OCI-LY3 (cell line): ENCODE results near the gene ERBB2.

ENCODE experiments used
- H2AFZ ChIP-seq: fragments of 200-600, 300-600 bp; shearing (Covaris generic); 2 replicates; pipeline ENCODE4 v1.6.0; 2014; ENCODE audit warnings: antibody characterized with exemption, low read depth, low read length
- H3K27ac ChIP-seq: fragments of 200-600, 300-600 bp; sonication (generic); 2 replicates; pipeline ENCODE4 v1.5.1; 2014; ENCODE audit warnings: mild to moderate bottlenecking, low read length, moderate library complexity, mixed read lengths
- H3K27me3 ChIP-seq: fragments of 200-600, 300-600 bp; sonication (generic); 2 replicates; pipeline ENCODE4 v1.6.1; 2014; ENCODE audit warnings: low read depth, low read length, mixed read lengths
- H3K36me3 ChIP-seq: fragments of 200-600, 300-600 bp; sonication (generic); replicated peaks from 2 replicates; pipeline ENCODE3; 2014; ENCODE audit warnings: low read depth, low read length, mixed read lengths
- H3K4me1 ChIP-seq: fragments of 300-600, 200-600 bp; sonication (generic); 2 replicates; pipeline ENCODE4 v1.6.1; 2014; ENCODE audit warnings: low read length, mixed read lengths
- H3K4me2 ChIP-seq: fragments of 200-600, 300-600 bp; sonication (generic); 2 replicates; pipeline ENCODE4 v1.6.1; 2014; ENCODE audit warnings: low read length, mixed read lengths
- H3K4me3 ChIP-seq: fragments of 300-600, 200-600 bp; sonication (generic); 2 replicates; pipeline ENCODE4 v1.5.1; 2014; ENCODE audit warnings: antibody characterized with exemption, mild to moderate bottlenecking, low read length, moderate library complexity
- H3K79me2 ChIP-seq: fragments of 300-600, 200-600 bp; shearing (Covaris generic); 2 replicates; pipeline ENCODE4 v1.6.1; 2014; ENCODE audit warnings: mild to moderate bottlenecking, low read length, mixed read lengths
- H3K9ac ChIP-seq: fragments of 300-600, 200-600 bp; shearing (Covaris generic); 2 replicates; pipeline ENCODE4 v1.6.0; 2014; ENCODE audit warnings: mild to moderate bottlenecking, low read length, moderate library complexity
- H3K9me3 ChIP-seq: fragments of 200-600, 300-600 bp; shearing (Covaris generic); 2 replicates; pipeline ENCODE4 v1.6.1; 2014; ENCODE audit warnings: low read length, mixed read lengths; ENCODE audit not compliant: insufficient read depth
- H4K20me1 ChIP-seq: fragments of 200-600, 300-600 bp; sonication (generic); 2 replicates; pipeline ENCODE4 v1.6.1; 2016; ENCODE audit warnings: low read length, mixed read lengths; ENCODE audit not compliant: insufficient read depth
- CTCF ChIP-seq: fragments of 200-600, 300-600 bp; sonication (generic); IDR thresholded peaks from 2 replicates; pipeline ENCODE4 v1.5.1; 2014; ENCODE audit warnings: antibody characterized with exemption, low read length, low read depth
- EZH2phosphoT487 ChIP-seq: fragments of 200-600 bp; shearing (Covaris generic); IDR thresholded peaks from 2 replicates; pipeline ENCODE4 v1.6.1; 2018; ENCODE audit warnings: antibody characterized with exemption, mixed run types, low read depth

ERBB2 gene

DNA sequence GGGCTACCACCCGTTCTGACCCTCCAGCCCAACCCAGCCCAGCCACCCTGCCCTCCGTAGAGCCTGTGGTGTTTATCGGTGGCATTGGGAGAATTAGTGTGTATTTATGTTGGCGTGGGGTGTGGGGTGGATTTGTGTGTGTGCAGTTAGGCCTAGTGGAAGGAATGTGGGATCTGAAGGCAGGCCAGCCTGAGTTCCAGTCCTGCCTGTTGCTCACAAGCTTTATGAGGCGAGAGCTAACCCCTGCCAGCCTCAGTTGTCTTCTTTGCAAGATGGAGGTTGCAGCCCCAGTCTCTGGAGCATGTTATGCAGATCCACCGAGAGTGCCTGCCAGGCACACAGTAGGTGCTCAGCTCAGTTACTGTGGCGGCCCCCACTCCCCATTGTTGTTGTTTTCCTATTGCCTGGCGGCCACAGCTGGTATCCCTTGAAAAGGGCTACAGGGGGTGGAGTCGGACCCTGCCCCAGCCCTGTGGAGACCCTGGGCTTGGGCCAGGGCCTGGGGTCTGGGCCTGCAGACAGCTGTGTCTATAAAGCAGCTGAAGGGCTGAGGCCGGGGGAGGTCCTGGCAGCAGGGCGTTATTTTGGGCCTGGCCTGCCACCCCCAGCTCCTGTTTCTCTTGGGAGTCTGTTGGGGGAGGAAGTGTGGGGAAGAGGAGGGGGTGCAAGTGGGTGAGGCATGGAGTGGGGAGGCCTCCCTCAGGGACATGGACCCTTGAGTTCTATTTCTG is 5.1 kb downstream of the ERBB2 start:
- Histone ChIP-seq H3K4me2 (no peak overlapping the region), H3K9me3 (no peaks in the 10 kb centered on the region), H3K27ac (no peak overlapping the region), H3K9ac (no peak overlapping the region), H3K4me1 (peaks cover 9% of the 10 kb centered on the region), H2AFZ (no peak overlapping the region), H4K20me1 (no peaks in the 10 kb centered on the region), H3K4me3 (no peak overlapping the region), H3K79me2 (no peaks in the 10 kb centered on the region), H3K36me3 (no peaks in the 10 kb centered on the region), H3K27me3 (no peaks in the 10 kb centered on the region)
- no peak for TF ChIP-seq EZH2phosphoT487

DNA sequence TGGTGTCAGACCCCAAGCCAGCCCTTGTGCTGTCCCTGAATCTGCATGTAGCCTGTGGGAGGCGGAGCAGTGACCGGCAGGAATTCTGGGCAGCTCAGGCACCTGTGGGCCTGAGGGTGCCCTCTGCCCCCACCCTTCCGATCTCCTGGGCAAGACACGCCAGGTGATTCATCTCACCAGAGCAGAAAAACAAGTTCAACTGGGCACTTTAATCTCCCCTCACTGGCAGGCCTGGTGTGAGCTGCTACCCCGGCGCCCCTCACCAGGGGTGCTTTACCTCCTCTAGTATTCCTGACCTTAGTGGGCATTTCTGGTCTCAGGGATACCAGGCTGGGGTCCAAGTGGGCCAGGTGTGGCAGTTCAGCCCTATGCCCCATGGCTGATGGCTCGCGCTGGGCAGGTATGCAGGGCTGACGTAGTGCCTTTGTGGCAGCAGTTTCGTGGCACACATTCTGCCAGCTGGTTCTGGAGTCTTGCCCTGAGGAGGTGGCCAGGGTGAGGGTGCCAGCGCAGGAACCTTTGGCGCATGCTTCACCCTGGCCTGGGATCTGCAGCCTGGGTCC is 6.0 kb downstream of the ERBB2 start:
- Histone ChIP-seq H3K4me1 (peaks cover 9% of the 10 kb centered on the region), H3K4me2 (no peak overlapping the region), H3K27ac (no peak overlapping the region), H3K9me3 (no peaks in the 10 kb centered on the region), H2AFZ (no peak overlapping the region), H3K4me3 (no peak overlapping the region), H3K36me3 (no peaks in the 10 kb centered on the region), H3K79me2 (no peaks in the 10 kb centered on the region), H3K9ac (no peak overlapping the region), H3K27me3 (no peaks in the 10 kb centered on the region), H4K20me1 (no peaks in the 10 kb centered on the region)
- TF ChIP-seq EZH2phosphoT487 (no peak), CTCF (no peak)

GRCh38 chr17:39706383-39706782 is 6.5 kb downstream of the ERBB2 start:
- no peaks in the 10 kb centered on the region for H4K20me1 ChIP-seq
- peaks cover 9% of the 10 kb centered on the region for H3K4me1 ChIP-seq
- no peak overlapping the region for H3K4me3 ChIP-seq
- no peaks in the 10 kb centered on the region for H3K9me3 ChIP-seq
- H3K36me3 ChIP-seq, result no peaks in the 10 kb centered on the region
- no peak overlapping the region for H3K4me2 ChIP-seq
- H3K79me2 ChIP-seq, result no peaks in the 10 kb centered on the region
- TF ChIP-seq EZH2phosphoT487 (no peak), CTCF (no peak)
- H3K27me3 ChIP-seq, result no peaks in the 10 kb centered on the region
- no peak overlapping the region for H2AFZ ChIP-seq
- H3K27ac ChIP-seq, result no peak overlapping the region
- H3K9ac ChIP-seq, result no peak overlapping the region

- peaks cover 9% of the 10 kb centered on the region for H3K4me1 ChIP-seq
- TF ChIP-seq EZH2phosphoT487, result no peak
- no peak for TF ChIP-seq CTCF
- H3K9me3 ChIP-seq, result no peaks in the 10 kb centered on the region
- H3K27me3 ChIP-seq, result no peaks in the 10 kb centered on the region
- no peaks in the 10 kb centered on the region for H3K36me3 ChIP-seq
- H3K79me2 ChIP-seq, result no peaks in the 10 kb centered on the region
- no peak overlapping the region for H3K4me3 ChIP-seq
- no peak overlapping the region for H3K27ac ChIP-seq
- no peak overlapping the region for H3K9ac ChIP-seq
- H3K4me2 ChIP-seq, result no peak overlapping the region
- no peaks in the 10 kb centered on the region for H4K20me1 ChIP-seq
- no peak overlapping the region for H2AFZ ChIP-seq
These were observed 7.1 kb downstream of the ERBB2 start for GRCh38 chr17:39706921-39707337.
